ENCODE measurements around the gene ATXN10.

- TF ChIP-seq POLR2A (IDR thresholded peaks at IDR 0.05) (no peak), POLR2AphosphoS5 (IDR thresholded peaks at IDR 0.05) (no peak)
Measured at GRCh38 chr22:45834241-45834640, 162.6 kb downstream of the ATXN10 start.
